GM03348 (cell line): Measurements from ENCODE around the gene TAF6.
"Not testable (repeated sequence)": the region's sequence is repeated elsewhere in the genome, so short reads cannot be mapped to it uniquely, and the experiment has no call there.

ENCODE experiments used
- DNase-seq: peaks from one replicate; pipeline ENCODE4 v3.0.0; 2012; ENCODE audit warnings: low spot score

Gene TAF6

DNA sequence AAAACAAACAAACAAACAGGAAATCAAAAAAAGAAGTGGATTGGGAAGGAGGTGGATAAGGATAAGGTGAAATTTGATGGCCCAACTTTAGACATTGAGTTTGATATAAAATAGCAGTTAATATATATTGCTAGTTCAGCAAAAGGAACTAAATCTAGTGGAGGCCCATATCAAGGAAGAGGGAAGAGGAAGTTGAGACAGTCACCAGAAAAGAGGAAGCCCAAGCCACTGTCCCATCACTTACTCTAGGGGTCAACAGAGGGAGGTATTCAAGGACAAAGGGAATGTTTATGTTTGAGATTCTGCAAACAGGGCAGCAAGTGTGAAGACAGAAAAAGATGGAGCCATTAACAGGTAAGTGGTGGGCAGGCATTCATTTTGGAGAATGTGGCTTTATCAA is 33.2 kb upstream of the TAF6 start:
- DNase-seq, result no peak

DNA sequence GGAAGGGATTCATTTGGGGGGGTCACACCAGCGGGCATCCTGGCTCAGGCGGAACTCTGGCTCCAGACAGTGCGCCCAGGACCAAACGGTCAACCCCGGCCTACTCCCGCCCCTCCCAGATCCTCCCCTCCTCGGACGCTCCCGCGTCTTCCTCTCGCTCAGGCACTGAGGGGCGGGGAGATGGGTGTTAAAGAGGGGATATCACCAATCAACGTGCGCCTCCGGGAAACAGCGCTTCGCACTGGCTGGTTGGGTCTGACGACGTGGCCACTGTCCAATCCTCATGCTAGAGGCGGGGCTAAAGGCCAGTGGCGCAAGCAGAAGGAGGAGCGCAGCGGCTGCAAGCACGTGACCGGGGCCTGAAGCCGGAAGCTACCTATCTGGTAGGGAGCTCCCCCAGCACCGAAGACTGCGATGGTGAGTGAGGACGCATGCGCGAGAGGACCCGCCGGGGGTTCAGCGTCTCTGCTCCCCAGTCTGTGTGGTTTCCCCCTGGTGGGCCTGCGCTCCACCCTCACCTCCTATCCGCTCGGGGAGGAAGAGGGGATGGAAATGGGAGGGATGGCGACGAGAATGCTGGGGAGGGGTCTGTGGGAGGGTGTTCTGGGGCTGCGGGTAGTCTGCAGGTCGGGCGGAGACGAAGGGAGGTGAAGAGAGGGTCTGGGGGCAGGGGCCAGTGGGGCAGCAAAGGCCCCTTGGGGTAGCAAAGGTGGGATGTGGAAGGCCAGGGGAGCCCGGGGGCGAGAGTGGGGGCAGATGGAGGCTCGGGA is 29.6 kb upstream of the TAF6 start, which contains the start of gene LAMTOR4:
Gene LAMTOR4, plus strand, starts transcription at position 360 of the 770 bp plus-strand sequence. Its CDS starts 55 bp downstream, at position 415.
- peak; percentile 99 for DNase-seq

DNA sequence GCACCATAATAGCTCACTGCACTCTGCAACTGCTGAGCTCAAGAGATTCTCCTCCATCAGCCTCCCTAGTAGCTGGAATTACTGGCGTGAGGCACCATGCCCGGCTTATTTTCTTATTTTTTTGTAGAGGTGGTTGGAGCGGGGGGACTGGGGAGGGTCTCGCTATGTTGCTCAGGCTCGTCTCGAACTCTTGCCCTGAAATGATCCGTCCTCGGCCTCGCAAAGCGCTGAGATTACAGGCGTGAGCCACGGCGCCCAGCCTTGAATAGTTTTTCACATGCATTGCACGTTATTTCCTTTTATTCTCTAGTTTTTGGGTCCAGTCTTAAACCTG is 29.0 kb upstream of the TAF6 start:
- no peak for DNase-seq

DNA sequence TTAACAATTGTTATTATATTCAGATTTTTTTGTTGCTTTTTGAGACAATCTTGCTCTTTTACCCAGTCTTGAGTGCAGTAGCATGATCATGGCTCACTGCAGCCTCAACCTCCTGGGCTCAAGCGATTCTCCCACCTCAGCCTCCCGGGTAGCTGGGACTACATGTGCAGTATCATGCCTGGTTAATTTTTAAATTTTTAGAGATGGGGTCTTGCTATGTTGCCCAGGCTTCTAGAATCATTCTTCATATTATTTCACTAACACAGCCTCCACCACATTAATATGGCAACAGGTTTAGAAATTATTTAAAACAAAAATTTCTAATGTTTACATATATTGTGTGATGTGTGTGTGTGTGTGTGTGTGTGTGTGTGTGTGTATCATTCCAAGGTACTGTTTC is 28.1 kb upstream of the TAF6 start:
- no peak for DNase-seq

DNA sequence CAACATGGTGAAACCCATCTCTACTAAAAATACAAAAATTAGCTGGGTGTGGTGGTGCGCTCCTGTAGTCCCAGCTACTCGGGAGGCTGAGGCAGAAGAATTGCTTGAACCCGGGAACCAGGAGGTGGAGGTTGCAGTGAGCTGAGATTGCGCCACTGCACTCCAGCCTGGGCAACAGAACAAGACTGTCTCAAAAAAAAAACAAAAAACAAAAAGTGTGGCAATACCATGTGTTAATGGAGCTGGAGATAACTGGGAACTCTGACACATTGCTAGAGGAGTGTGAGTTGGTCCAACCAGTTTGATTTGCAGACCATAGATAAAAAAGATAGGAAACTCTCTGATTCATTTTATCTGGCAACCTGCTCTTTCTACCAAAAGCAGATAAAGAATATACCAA is 27.2 kb upstream of the TAF6 start:
- DNase-seq, result peak; percentile 68

DNA sequence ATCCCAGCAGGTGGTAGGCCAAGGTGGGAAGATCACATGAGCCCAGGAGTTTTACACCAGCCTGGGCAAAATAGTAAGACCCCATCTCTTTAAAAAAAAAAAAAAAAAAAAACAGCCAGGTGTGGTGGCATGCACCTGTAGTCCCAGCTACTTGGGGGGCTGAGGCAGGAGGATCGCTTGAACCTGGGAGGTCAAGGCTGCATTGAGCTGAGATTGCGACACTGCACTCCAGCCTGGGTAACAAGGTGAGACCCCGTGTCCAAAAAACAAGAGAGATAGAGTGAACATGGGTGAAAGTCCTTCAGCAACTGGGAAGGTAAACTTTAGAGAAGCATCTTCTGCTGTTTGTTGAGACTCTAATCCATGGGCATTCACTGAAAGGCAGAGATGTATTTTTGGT is 23.3 kb upstream of the TAF6 start:
- DNase-seq, result no peak

DNA sequence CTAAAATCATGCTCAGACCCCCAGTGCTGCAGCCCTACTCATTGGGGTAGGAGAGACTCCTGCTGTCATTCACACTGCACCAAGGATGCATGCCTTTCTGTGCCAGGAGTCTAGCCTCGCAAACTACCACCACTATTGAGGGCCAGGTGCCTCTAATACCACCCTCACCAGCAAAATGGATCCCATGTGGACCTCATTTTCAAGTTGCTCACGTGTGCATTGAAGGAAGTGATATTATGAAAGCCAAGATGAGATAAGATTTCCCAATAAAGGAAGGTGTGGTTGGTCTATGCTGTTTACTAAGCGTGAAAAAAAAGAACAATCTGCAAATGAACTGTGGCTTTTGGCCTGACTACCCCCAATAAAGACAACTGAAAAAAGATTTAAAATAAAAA is 22.4 kb upstream of the TAF6 start:
- DNase-seq, result no peak

DNA sequence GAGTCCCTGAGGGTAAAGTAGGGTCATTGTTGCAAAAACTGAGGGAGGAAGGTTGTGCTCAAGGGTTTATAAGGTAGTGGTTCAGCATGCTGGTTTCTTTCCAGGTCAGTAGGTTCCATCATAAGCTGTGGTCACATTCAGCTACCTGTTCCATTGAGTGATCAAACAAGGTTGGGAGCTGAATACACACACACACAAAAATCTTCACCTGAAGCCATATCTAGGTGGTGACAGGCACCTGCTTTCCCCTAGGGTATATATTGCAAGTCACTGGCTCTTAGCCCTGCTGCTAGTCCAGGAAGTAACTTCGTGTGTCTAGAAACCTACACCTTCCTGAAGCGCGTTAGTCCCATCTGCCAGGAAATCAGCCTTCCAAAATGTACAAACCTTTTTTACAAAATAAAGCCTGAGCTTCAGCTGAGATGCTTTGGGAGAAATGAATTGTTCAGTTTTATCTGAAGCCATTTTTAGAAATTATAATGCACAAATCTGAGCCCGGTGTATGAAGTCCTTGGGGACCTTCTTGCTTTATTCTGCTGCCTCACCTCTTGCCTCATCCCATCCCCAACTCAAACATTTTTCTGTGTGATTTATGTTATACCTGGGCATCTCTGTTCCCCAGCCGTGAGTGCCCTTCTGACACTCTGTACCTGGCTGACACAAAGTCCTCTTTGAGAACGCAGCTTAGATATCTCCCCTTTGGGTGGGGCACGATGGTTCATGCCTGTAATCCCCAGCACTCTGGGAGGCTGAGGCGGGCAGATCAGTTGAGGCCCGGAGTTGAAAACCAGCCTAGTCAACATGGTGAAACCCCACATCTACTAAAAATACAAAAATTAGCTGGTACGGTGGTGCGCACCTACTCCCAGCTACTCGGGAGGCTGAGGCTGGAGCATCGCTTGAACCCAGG is 18.9 kb upstream of the TAF6 start:
- DNase-seq, result no peak

DNA sequence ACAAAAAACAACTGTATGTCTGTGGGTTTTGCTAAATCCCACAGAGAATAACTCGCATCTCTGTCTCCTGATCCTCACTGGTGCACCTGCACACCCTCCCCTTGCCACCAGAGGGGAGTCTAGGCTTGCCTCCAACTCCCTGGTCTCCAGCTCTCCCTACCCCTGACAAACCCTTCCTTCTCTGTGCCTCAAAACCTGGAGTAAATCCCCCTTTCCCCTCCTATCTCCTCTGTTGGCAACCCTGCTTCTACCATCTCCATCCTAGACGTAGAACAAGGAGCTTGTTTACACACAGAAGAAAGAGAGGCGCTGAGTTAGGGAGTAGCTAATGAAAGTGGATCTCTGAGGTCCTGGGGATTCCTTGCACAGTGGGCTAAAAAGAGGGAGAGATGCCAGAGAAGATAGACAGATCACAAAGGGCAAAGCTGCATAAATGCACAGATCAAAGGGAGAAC is 13.6 kb upstream of the TAF6 start:
- peak; percentile 78 for DNase-seq

DNA sequence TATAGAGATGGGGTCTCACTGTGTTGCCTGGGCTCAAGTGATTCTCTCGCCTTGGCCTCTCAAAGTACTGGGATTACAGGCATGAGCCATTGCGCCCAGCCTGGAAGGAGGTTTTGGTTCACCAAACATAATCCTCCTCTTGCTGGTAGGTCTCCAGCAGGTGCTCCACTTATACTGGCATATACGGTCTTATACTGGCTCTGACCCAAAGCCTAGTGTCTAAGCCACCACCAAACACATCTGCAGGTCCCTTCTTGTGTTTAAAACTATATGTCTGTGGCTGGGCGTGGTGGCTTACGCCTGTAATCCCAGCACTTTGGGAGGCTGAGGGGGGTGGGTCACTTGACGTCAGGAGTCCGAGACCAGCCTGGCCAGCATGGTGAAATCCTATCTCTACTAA is 13.0 kb upstream of the TAF6 start:
- no peak for DNase-seq

DNA sequence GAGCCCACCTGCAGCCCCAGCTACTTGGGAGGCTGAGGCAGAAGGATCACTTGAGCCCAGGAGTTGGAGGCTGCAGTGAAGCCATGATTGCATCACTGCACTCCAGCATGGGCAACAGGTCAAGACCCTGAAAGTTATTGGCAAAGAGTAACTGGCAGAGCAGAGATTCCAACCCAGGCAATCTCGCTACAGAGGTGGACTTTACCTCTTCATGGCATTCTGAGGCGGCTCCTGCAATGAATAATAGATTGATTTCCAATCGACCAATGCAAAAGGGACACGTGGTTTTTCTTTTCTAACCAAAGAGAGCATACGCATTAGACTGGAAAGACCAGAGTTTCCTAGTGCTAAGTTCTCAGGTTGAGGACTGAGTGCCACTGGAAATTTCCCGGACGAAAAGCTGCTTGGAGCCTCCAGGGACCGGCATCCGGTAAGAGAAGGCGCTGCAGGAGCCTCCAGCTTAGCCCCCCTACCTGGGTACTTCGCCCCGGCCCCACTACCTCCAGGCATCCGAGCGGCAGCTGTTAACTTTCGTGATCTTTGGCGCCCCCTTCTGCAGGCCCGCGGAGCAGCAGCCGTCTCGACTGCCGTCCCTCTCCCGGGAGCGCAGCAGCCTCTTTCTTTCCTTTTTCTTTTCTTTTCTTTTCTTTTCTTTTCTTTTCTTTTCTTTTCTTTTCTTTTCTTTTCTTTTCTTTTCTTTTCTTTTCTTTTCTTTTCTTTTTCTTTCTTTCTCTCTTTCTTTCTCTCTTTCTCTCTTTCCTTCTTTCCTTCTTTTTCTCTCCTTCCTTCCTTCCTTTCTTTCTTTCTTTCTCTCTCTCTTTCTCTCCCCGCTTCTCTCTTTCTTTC is 11.7 kb upstream of the TAF6 start:
- peak; percentile 82 for DNase-seq

DNA sequence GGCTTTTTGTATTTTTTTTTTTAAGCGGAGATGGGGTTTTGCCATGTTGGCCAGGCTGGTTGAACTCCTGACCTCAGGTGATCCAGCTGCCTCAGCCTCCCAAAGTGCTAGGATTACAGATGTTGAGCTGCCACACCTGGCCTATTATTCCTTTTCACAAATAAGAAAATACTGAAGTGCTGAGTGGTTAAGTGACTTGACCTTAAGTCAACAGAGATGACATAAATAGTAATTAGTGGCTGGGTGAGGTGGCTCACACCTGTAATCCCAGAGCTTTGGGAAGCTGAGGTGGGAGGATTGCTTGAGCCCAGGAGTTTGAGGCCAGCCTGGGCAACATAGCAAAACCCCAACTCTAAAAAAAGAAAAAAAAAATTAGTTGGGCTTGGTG is 11.1 kb upstream of the TAF6 start:
- DNase-seq, result not testable (repeated sequence)

DNA sequence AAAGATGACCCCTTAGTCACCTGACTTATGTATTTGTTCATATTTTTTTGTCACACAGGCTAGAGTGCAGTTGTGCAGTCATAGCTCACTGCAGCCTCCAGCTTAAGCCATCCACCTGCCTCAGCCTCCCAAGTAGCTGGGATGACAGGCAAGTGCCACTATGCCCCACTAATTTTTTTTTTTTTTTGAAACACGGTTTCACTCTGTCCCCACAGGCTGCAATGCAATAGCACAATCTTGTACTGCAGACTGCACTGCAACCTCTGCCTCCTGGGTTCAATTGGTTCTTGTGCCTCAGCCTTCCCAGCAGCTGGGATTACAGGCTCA is 9.4 kb upstream of the TAF6 start:
- no peak for DNase-seq

DNA sequence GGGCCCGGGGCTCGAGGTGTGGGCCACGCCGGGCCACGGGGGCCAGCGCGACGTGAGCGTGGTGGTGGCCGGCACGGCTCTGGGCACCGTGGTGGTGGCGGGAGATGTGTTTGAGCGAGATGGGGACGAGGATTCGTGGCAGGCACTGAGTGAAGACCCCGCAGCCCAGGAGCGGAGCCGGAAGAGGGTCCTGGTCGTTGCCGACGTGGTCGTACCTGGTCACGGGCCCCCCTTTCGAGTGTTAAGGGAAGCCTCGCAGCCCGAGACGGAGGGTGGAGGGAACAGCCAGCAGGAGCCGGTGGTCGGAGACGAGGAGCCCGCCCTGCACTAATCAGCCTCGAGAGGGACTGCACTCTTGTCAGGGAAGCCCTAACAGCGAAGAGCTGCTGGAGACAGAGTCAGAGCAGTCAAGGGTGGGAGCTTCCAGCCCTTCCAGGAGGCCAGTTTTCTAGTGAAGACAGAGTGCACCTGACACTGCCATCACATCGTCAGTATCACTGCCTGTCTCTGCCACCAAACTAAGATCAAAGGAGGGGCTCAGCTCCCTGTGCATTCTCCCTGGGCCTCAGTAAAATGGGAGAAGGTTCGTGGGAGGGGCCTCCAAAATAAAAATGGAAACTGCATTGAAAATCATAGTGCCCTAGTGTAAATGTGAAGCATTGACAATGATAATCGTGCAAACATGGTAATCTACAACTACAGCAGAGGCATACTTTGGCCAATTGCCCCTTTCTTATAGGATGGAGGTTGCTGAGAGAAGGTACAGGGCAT is 8.9 kb upstream of the TAF6 start:
- no peak for DNase-seq

DNA sequence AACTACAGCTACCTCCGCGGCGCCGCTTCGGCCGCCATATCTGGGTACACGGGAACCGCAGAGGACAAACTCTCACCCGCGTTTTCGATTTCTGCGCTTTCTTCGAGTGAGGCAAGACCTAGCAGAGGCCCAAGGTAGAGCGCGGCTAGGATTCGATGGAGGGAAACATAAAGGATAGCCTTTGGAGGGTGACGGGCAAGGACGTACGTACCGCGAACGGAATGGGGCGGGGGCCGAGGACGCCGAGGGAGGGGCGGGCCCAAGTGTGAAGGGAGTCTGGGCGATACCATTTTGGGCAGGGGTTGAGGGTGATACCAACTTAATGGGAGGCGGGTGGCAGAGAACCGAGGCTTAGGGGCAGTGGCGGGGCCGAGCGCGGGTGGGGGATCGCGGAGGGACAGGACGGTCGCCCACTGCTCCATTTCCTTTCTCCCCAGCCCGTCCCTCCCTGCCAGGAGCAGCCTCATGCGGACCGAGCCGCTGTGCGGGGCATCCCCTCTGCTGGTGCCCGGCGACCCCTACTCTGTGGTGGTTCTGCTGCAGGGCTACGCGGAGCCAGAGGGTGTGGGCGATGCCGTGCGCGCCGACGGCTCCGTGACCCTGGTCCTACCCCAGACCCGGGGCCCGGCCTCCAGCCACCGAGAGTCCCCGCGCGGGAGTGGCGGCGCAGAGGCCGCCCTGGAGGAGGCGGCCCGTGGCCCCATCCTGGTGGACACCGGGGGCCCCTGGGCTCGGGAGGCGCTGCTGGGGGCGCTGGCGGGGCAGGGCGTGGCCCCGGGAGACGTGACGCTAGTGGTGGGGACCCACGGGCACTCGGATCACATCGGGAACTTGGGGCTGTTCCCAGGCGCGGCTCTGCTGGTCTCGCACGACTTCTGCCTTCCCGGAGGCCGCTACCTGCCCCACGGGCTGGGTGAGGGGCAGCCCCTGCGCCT is 8.0 kb upstream of the TAF6 start, which contains the start of gene MBLAC1:
Gene MBLAC1, plus strand, starts transcription at position 37 of the 935 bp plus-strand sequence. Its CDS starts 429 bp downstream, at position 466.
- peak; percentile 95 for DNase-seq

DNA sequence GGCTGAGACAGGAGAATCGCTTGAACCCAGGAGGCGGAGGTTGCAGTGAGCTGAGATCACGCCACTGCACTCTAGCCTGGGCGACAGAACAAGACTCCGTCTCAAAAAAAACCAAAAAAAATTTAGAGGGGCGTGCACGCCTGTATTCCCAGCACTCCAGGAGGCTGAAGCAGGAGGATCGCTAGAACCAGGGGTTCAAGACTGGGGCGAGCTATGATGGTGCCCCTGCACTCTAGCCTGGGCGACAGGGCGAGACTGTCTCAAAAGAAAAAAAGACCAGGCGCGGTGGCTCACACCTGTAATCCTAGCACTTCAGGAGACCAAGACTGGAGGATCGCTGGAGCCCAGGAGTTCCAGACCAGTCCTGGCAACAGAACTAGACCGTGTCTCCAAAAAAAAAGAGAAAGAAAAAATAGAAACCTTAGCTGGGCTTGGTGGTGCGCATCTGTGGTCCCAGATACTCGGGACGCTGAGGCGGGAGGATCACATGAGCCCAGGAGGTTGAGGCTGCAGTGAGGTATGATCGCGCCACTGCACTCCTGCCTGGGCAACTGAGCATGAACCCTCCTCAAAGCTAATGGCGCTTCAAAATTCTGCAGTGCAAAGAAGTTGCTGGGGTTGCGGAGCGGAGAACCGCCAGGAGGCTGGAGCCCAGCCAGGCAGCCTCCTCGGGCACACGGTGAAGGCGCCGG is 7.2 kb upstream of the TAF6 start:
- peak; percentile 81 for DNase-seq

DNA sequence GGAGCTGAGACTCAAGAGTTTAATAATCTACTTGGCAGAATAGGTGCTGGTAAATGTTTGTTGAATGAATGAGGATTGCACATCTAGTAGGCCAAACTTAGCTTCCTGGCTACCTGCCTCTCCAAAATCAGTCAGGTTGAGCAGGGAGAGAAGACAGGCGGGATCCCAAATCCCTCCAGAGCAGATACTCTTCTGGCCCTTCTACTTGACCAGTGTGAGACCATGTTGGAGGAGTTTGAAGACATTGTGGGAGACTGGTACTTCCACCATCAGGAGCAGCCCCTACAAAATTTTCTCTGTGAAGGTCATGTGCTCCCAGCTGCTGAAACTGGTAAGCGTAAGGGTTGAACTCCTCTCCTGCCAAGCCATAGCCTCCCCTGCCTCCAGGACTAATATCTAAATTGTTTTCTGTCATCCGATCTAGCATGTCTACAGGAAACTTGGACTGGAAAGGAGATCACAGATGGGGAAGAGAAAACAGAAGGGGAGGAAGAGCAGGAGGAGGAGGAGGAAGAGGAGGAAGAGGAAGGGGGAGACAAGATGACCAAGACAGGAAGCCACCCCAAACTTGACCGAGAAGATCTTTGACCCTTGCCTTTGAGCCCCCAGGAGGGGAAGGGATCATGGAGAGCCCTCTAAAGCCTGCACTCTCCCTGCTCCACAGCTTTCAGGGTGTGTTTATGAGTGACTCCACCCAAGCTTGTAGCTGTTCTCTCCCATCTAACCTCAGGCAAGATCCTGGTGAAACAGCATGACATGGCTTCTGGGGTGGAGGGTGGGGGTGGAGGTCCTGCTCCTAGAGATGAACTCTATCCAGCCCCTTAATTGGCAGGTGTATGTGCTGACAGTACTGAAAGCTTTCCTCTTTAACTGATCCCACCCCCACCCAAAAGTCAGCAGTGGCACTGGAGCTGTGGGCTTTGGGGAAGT is 5.4 kb upstream of the TAF6 start:
- DNase-seq, result no peak

DNA sequence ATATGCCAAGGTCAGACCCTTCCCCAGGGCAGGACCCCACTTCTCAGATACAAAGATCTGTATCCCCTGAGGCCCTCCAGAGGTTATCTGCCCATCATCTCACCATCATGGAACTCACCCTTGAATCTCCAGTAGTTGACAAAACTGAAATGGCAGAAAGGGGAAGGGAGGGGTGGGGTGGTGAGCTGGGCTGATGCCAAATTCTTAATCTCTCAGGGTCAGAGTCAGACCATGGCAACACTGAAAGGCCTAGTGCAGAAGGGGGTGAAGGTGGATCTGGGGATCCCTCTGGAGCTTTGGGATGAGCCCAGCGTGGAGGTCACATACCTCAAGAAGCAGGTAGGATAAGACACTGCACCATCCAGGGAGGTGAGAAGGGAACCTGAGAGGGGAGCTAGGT is 3.4 kb upstream of the TAF6 start:
- DNase-seq, result no peak

DNA sequence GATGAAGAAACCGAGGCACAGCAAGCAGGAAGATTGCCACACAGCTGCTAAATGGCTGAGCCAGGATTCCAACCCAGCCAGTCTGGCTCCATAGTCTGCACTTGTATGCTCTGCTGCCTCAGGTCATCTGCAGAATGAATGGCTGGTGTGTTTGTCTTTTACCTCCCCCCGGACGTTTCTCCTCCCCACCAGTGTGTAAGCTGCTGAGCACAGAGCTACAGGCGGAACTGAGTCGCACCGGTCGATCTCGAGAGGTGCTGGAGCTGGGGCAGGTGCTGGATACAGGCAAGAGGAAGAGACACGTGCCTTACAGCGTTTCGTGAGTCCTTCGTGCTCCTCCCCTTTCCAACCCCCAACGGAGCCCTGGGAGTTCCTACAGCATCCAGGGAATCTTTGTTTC is 2.9 kb upstream of the TAF6 start:
- no peak for DNase-seq
